A673 (cell line): Measurements from ENCODE around the gene EXOC5. TPM values are rescaled to one million over a fixed set of nuclear protein-coding genes. Genes with fewer than 3 reads are reported as not detected.

ENCODE experiments used
- BruUV-seq: library from RNA; stranded (reverse); fragments of 400-500 nt; replicated peaks from 2 replicates; lab custom pipeline; 2021; lab: Mats Ljungman, UMichigan
- CTCF ChIA-PET: fragments of 300-600 bp; sonication (Branson Sonifier 250); formaldehyde crosslinking; loops from one replicate; lab custom pipeline; 2022; ENCODE audit warnings: antibody characterized with exemption; lab: Charles Lee
- POLR2A ChIA-PET: fragments of 300-600 bp; sonication (Branson Sonifier 250); formaldehyde crosslinking; loops from one replicate; lab custom pipeline; 2022; ENCODE audit warnings: antibody characterized with exemption; ENCODE audit not compliant: low non-redundant PET; lab: Charles Lee
- DNase-seq: peaks from one replicate; pipeline ENCODE4 v3.0.0-alpha.2; 2015; ENCODE audit warnings: low spot score
- H3K27ac ChIP-seq: fragments of 200-600 bp; sonication (generic); 2 replicates; pipeline ENCODE4 v1.5.1; 2016; ENCODE audit warnings: mixed run types, low read depth, mild to moderate bottlenecking, mixed read lengths, antibody characterized with exemption, low read length; ENCODE audit not compliant: poor library complexity, severe bottlenecking
- H3K27me3 ChIP-seq: fragments of 200-600 bp; sonication (generic); replicated peaks from 2 replicates; pipeline ENCODE4 v1.6.1; 2017; ENCODE audit warnings: mixed run types, low read depth, mild to moderate bottlenecking, mixed read lengths, antibody characterized with exemption, low read length; ENCODE audit not compliant: insufficient read depth, poor library complexity
- H3K36me3 ChIP-seq: fragments of 200-600 bp; sonication (generic); 2 replicates; pipeline ENCODE4 v1.6.1; 2016; ENCODE audit warnings: mixed run types, mild to moderate bottlenecking, mixed read lengths, antibody characterized with exemption, low read length; ENCODE audit not compliant: insufficient read depth, poor library complexity, severe bottlenecking
- H3K4me1 ChIP-seq: fragments of 200-600 bp; sonication (generic); 2 replicates; pipeline ENCODE4 v1.6.1; 2017; ENCODE audit warnings: mixed run types, mild to moderate bottlenecking, mixed read lengths, antibody characterized with exemption, low read length; ENCODE audit not compliant: insufficient read depth, poor library complexity, severe bottlenecking
- H3K4me3 ChIP-seq: fragments of 200-600 bp; sonication (generic); 2 replicates; pipeline ENCODE4 v1.5.1; 2016; ENCODE audit warnings: low read depth, mixed run types, mild to moderate bottlenecking, mixed read lengths, low read length; ENCODE audit not compliant: poor library complexity, severe bottlenecking
- H3K9me3 ChIP-seq: fragments of 200-600 bp; sonication (generic); 2 replicates; pipeline ENCODE4 v1.6.1; 2016; ENCODE audit warnings: mixed run types, low read depth, mild to moderate bottlenecking, mixed read lengths, antibody characterized with exemption, low read length; ENCODE audit not compliant: poor library complexity, severe bottlenecking
- EZH2 ChIP-seq: fragments of 200-600 bp; sonication (generic); IDR thresholded peaks from 2 replicates; pipeline ENCODE4 v1.6.1; 2017; ENCODE audit warnings: borderline replicate concordance, low read depth, mild to moderate bottlenecking, mixed read lengths, antibody characterized with exemption, low read length; ENCODE audit not compliant: poor library complexity, severe bottlenecking
- intact Hi-C: fragments of 100-400 bp; cut with micrococcal nuclease; formaldehyde crosslinking; loops from one replicate; pipeline ENCODE4 v1.10.0; 2022; ENCODE audit not compliant: unreplicated experiment
- total RNA-seq: library from RNA; stranded (reverse); gene quantifications from 2 replicates; pipeline ENCODE4 v1.2.3, GENCODE V29; 2021
- TF ChIP-seq, protein P1 (sequence below): fragments of 300-800, 200-600 bp; sonication (generic); conservative IDR thresholded peaks from 2 replicates; pipeline ENCODE4 v1.5.1; 2017; ENCODE audit warnings: low read depth, mild to moderate bottlenecking, antibody characterized with exemption, low read length, moderate library complexity, mixed read lengths

The EXOC5 gene
- total RNA-seq, 1 experiment from 2014 or later = 132 TPM

DNA sequence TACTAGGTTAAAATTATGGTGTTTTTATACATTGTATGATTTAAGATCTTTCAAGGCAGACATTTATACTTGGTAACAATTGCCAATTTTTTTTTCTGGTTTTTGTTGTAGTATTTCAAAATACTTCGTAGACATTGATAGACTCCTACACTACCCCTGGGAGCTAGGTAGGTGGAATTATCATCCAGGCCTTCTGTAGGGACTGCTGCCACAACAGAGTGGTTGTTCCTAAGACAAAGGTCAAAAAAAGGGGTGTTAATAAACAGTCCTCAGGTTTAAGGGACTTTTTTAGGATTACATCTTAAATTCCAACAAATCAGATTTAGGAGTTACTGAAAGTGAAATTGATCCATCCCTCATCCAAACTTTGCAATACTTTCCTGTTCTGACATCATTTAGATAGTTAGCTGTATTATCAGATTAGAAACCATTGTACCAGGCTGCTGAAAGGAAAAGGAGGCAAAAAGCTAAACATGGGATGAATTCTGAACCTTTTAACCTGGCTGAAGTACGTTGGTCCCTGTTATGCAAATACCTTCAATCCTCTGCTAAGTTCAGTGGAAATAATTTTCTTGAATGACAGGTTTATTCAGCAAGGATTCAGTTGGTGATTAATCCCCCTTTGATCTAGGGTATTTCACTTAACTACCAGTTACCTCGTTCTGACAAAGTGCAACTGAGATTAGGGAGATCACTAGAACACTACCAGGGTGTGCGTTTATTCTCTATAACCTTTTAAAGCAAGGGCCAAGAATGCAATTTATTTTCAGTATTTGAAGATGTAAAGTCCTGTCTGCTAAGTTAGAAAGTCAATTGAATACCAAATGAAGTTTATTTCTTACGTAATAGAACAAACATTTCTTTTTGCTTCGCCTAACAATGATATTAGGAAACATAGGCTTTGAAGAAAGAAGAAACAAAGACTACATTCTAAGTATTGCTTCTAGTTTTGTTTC is 23.3 kb upstream of the EXOC5 start:
- CTCF ChIA-PET = interaction anchor here (0.6 to 0.7 kb wide), 2 partner anchors 99 to 869 kb away, joined by 3 to 4 read pairs; no protein-coding TSS in a partner anchor
- TF ChIP-seq, protein P1, sequence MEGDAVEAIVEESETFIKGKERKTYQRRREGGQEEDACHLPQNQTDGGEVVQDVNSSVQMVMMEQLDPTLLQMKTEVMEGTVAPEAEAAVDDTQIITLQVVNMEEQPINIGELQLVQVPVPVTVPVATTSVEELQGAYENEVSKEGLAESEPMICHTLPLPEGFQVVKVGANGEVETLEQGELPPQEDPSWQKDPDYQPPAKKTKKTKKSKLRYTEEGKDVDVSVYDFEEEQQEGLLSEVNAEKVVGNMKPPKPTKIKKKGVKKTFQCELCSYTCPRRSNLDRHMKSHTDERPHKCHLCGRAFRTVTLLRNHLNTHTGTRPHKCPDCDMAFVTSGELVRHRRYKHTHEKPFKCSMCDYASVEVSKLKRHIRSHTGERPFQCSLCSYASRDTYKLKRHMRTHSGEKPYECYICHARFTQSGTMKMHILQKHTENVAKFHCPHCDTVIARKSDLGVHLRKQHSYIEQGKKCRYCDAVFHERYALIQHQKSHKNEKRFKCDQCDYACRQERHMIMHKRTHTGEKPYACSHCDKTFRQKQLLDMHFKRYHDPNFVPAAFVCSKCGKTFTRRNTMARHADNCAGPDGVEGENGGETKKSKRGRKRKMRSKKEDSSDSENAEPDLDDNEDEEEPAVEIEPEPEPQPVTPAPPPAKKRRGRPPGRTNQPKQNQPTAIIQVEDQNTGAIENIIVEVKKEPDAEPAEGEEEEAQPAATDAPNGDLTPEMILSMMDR = no peak
- TF ChIP-seq EZH2 = no peak
- Histone ChIP-seq H3K4me1 (peaks cover 4% of the 10 kb centered on the region), H3K27me3 (no peaks in the 10 kb centered on the region), H3K36me3 (peaks cover 7% of the 10 kb centered on the region), H3K27ac (no peak overlapping the region), H3K4me3 (no peak overlapping the region), H3K9me3 (no peaks in the 10 kb centered on the region)
- DNase-seq = no peak
- BruUV-seq = no TSS peak
- POLR2A ChIA-PET = no interaction called here
- intact Hi-C loops = loop anchor here (5.0 kb wide), 1 partner anchor 800 kb away; no protein-coding TSS in a partner anchor

DNA sequence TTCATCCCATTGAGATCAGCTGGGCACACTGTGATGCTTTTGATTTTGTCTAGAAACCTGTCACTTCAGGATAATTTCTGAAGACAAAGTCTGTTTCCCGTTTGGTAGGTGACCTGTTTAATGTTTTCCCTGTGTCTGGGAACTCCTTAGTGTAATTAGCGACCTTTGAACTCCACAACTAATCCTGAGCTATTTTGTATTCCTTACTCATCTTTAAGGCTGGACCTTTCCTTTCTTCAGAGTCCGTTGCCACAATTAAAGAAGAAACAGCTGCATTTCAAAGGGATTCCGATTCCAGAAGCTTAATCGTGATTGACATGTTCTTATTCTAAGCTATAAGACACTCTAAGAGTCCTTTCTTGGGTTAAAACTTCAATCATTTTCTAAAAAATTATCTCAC is 22.0 kb upstream of the EXOC5 start:
- H3K4me3 ChIP-seq = no peak overlapping the region
- no peaks in the 10 kb centered on the region for H3K27me3 ChIP-seq
- no peaks in the 10 kb centered on the region for H3K9me3 ChIP-seq
- DNase-seq = no peak
- CTCF ChIA-PET = no interaction called here
- H3K36me3 ChIP-seq = peaks cover 16% of the 10 kb centered on the region
- no TSS peak for BruUV-seq
- intact Hi-C loops = loop anchor here (5.0 kb wide), 1 partner anchor 798 kb away; no protein-coding TSS in a partner anchor
- H3K4me1 ChIP-seq = peaks cover 4% of the 10 kb centered on the region
- H3K27ac ChIP-seq = no peak overlapping the region
- no peak for TF ChIP-seq EZH2
- TF ChIP-seq, protein P1 = no peak
- POLR2A ChIA-PET = no interaction called here

DNA sequence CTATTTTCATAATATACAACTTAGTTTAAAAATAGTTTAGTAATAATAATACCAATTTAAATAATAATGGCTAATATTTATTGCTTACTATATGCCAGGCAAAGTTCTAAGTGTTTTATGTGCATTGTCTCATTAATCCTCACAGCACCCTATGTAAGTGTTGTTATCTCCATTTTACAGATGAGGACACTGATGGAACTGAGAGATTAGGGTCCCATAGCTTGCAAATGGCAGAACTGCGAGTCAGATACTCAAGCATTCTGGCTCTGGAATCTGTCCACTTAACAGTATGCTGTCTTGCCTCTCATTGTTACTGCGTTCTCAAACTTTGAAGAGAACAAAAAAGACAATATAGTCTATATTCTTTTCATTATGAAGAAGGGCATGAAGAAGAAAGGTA is 19.0 kb upstream of the EXOC5 start:
- CTCF ChIA-PET = no interaction called here
- BruUV-seq = no TSS peak
- Histone ChIP-seq H3K27me3 (no peaks in the 10 kb centered on the region), H3K27ac (no peak overlapping the region), H3K4me1 (no peaks in the 10 kb centered on the region), H3K9me3 (no peaks in the 10 kb centered on the region), H3K36me3 (peaks cover 26% of the 10 kb centered on the region), H3K4me3 (no peak overlapping the region)
- TF ChIP-seq EZH2 = no peak
- TF ChIP-seq, protein P1 = no peak
- POLR2A ChIA-PET = no interaction called here
- intact Hi-C loops = no loop called here
- DNase-seq = no peak
